Measurements from ENCODE around the gene KLHL28. TPM values are rescaled to one million over a fixed set of nuclear protein-coding genes. Genes with fewer than 3 reads are reported as not detected.

Gene KLHL28
- total RNA-seq, 1 donor from 2014 or later, result 13.3 TPM

DNA sequence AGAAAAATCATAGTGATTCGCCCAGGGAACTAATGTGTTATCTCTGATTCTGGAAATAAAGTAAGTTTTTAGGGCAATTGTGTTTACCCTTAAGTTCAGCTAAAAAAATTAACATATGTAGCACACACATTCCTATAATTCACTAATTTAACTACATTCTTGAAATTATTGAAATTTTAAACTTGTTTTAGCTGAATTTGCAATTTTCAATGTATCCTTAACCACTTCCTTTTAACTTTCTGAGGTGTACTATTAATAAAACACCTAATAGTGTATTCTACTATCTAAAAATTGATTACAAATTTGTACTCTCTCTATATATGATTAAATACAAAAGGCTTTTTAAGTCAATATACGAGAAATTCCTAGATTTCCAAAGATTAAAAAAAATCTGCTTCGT is 2.2 kb downstream of the KLHL28 start:
- DNase-seq, result no peak

DNA sequence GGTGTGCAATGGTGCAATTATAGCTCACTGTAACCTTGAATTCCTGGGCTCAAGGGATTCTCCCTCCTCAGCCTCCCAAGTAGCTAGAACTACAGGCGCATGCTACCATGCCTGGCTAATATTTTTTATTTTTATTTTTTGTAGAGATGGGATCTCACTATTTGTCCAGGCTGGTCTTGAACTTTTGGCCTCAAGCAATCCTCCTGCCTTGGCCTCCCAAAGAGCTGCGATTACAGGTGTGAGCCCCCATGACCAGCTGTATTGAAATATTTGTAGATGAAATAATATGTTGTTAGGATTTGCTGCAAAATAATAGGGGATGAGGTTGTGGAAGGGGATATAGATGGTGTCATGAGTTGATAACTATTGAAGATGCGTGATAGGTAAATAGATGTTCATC is 4.9 kb downstream of the KLHL28 start:
- no peak for DNase-seq

DNA sequence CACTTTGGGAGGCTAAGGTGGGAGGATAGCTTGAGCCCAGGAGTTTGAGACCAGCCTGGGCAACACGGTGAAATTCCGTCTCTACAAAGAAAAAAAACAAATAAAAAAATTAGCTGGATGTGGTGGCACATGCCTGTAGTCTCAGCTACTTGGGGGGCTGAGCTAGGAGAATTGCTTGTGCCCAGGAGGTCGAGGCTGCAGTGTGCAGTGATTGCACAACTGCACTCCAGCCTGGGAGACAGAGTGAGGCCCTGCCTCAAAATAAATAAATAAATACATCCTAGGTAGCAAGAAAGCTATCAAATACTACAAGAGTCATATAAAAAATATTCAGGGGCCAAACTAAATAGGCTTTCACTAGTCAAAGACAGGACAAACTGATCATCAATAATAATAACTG is 6.2 kb downstream of the KLHL28 start:
- no peak for DNase-seq

DNA sequence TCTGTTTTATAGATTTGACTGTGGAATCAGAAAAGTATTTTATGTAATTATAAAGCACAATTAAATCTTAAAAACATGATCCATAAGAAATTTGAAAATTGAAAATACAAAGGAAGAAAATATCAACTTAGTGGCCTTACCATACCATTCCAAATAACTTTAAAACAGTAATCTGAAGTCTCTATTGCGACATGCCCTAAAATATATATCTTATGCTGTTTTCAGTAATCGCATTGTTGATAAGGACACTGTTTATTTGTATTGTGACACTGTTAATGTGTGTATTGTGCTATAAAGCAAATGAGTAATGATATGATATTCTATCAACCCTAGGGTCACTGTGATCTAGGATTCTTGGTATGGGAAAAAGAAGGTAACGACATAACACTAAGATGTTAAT is 7.0 kb downstream of the KLHL28 start:
- DNase-seq, result no peak

DNA sequence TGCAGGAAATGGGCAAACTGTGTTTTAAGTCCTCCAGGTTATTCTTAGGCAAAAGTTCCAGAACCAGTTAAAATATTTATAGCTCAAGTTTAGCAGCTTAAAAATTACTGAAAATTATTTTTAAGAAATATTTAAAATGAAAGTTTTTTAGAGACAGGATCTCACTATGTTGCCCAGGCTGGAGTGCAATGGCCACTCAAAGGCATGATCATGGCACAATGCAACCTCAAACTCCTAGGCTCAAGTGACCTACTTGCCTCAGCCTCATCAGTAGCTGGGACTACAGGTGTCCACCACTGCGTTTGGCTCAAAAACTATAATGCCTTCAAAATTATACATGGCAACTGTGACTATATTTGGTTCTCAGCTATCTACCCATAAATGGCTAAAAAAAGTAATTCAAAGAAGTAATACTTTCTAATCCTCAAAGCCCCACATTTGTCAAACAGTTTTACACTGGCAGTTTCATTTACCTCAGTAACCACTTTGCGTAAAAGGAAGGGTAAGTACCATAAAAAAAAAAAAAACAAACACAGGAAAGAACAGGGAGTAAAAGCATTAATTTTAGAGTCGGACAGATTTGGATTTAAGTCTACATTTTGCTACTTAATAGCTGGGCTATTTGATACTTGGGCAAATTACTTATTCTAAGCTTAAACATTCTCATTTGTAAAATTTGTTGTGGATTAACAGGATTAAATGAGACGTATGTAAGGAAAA is 9.2 kb downstream of the KLHL28 start:
- DNase-seq, result no peak

DNA sequence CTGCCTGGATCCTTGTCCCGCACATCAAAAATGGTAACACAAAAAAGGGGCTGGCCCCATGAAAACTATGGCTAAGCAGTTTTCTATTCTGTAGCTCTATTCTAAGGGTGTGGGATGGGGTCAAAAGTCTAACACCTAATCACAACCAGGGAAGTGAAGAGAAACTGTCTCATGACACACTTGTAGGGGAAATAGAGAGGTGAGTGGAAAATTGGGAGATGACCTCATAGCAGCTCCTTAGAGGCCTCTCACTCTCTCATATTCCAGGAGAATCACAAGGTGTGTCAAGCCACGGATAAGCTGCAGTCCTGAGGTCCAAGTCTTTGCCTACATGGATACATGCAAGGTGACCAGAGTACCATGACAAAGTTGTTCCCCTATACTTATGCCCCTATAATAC is 10.7 kb downstream of the KLHL28 start:
- no peak for DNase-seq

DNA sequence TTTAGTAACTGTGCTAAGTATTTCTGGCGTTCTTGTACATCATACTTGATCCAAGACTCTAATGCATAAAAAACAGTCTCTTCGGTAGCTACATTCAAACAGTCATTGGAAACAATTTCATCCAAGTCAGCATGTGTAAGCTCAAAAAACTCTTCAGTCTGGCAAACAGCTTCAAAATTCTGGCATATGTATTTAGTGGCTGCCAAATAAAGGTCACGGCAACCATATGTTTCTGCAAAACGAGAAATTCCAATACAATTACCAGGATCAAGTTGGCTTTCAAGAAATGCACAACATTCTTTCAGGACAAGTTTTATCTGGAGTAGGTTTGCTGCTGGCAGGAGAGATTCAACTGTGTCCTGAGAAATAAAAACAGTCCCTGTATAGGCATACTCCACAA is 16.5 kb downstream of the KLHL28 start:
- DNase-seq, result no peak

DNA sequence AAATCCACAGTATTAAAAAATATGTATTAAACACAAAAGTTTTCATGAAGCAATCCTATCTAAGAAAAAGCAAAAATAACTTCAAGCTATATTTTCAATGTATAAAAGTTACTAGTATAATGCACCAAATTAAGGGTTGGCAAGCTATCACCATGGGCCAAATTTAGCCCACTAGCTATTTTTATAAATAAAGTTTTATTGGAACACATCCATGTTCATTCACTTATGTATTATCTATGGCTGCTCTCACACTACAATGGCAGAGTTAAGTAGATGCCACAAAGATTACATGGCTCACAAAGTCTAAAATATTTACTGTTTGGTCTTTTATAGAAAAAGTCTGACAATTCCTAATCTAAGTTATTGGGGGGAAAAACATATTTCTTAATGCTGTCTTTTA is 17.6 kb downstream of the KLHL28 start:
- DNase-seq, result no peak

DNA sequence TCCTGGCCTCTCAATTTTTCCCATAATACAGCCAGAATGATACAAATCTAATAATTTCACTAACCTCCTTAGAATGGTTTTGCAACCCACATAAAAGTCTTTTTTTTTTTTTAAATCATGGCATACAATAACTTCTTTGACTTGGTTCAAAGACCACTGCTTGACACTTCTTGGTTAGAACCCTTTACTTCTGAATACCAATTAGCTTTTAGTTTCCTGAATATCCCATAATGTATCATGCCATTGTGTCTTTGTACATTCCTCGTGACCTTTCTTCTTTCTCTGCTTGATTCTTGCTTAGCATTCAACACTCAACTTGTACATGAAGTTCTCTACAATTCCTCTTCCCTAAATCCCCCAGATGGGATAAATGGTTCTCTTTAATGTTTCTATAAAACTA is 19.3 kb downstream of the KLHL28 start:
- no peak for DNase-seq

DNA sequence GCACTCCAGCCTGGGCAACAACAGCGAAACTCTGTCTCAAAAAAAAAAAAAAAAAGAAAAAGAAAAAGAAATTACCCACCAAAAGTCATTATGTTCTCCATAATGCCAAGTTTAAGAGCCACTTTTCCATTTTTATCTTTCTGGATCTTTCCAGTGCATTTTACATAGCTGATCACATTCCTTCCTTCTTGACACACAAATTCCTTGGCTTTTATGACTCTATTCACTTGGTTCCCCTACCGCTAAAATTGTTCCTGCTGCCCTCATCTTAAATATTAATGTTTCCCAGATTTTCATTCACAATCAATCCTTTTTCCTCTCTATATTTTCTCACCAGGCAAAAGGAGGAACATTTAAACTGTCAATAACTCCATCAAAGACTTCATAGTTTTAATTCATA is 20.2 kb downstream of the KLHL28 start:
- DNase-seq, result no peak

DNA sequence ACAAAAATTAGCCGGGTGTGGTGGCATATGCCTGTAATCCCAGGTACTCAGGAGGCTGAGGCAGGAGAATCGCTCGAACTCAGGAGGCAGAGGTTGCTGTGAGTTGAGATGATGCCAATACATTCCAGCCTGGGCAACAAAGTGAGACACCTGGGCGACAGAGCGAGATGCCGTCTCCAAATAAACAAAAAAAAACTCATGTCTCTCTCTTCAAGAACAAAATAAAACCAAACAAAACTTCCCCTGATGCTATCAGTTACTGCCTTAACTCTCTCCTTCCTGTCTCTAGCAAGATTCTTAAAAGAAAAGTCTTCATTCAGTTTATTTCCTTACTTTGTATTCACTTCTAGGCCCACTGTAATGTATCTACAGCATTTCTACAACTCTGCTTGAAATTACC is 20.8 kb downstream of the KLHL28 start:
- DNase-seq, result no peak

DNA sequence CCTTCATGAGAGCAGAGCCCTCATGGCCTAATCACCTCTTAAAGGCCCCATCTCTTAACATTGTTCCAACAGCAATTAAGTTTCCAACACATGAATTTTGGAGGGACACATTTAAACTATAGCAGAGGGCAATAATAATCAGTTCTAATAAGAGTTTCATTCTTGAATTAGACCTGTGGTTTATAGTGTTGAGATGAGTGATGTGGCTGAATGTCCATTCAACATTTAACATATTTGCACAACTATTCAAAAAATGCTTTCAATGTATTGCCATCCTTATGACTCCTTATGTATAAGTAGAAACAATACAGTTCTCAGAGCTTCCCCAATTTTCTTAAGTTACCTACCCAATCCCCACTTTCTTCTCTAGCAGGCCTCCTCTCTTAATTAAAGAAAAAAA is 21.5 kb downstream of the KLHL28 start:
- DNase-seq, result no peak

DNA sequence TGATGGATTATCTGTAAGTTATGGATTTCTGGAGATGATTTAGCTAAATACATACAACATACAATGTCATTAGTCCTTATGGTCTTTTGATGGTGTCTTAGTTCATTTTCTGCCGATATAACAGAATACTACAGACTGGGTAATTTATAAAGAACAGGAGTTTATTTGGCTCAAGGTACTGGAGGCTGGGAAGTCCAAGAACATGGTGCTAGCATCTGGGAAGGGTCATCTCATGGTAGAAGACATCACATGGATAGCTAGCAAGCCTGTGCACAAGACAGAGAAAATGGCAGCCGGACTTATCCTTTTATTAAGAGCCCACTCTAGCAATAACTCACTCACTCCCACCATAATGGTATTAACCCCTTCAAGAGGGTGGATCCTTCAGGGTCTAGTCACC is 24.2 kb downstream of the KLHL28 start:
- no peak for DNase-seq

DNA sequence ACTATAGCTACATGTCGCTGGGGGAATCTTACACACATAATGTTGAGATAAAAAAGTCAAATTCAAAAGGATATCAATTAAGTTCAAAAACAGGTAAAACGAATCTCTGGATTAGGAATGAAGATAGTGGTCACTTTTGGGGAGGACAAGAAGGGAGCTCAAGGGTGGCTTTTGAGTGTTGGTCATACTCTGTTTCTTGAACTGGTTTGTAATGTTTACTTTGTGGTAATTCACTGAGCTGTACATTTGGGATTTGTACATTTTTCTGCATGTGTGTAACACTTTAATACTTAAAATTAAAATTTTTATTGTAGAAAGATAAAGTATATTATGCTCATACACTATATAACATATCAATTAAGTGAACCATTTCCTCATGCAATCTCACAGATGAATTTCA is 26.6 kb downstream of the KLHL28 start:
- no peak for DNase-seq

DNA sequence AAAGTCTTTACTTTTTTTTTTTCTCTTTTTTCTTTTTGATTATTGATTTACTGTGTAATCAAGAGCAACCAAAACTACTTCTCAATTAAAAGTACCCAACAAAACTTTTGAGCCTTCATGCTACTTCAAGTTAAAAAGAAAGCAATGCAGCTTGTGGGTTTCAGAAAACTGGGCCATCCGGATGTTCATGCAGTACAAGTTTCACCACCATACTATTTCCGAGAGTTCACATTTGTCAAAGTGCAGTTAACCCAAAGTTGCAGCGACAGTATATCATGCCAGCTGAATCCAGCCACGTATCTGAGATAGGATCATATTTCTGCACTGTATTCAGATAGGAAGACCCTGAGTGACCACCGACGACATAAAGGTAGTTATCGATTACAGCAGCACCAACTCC is 33.0 kb downstream of the KLHL28 start:
- no peak for DNase-seq

DNA sequence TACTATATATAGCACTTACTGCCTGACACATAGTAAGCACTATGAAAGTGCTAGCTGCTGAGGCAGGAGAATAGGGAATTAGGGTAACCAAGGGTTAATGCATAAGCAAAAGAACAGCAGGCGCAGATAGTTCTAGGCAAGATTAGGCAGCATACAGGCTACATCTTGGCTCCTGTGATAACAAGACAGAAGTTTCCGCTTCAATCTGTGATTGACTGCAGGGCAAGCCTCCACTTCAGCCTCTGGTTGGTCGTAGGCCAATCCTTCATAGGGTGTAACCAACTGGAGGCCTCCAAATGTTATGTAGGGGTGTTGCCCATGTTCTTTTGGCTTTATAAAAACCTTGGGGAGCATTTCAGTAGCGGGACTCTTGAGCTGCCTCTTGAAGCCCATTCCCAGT is 46.9 kb downstream of the KLHL28 start:
- no peak for DNase-seq

DNA sequence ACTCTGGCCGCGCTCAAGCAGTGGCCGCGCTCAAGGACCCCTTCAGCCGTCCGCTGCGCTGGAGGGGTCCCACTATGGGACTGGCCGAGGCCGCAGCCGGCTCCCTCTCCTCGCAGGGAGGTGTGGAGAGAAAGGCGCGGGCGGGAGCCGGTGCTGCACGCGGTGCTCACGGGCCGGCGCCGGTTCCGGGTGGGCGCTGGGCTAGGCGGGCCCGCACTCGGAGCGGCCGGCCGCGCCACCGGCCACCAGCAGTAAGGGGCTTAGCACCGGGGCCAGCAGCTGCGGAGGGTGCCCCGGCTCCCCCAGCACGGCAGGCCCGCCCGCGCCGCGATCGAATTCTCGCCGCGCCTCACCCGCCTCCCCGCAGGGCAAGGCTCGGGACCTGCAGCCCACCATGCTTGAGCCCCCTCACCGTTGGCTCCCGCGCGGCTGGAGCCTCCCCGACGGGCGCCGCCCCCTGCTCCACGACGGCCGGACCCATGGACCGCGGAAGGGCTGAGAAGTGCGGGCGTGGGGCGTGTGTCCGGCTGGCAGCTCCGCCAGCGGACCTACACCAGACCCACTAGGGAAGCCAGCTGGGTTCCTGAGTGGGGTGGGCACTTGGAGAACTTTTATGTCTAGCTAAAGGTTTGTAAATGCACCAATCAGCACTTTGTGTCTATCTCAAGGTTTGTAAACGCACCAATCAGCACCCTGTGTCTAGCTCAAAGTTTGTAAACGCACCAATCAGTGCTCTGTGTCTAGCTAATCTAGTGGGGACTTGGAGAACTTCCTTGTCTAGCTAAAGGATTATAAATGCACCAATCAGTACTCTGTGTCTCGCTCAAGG is 49.5 kb downstream of the KLHL28 start:
- DNase-seq, result peak; percentile 10

DNA sequence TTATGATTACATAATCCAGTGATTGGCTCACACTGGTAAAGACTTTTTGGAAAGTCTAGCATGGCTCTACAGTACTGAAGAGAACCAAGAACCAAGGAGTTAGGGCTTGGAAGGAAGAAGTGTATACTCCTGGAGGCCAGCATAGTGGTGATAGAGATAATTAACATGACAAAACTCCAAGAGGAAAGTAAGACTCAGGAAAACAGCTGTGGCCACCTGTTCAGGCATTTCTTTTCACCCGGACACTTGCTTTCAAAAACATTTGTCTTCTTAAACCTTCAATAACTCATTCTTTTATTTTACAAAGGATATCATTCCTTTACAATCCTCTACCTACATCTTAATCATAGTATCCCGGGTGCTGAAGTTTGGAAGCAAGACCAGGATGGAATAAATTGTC is 50.9 kb downstream of the KLHL28 start:
- no peak for DNase-seq

DNA sequence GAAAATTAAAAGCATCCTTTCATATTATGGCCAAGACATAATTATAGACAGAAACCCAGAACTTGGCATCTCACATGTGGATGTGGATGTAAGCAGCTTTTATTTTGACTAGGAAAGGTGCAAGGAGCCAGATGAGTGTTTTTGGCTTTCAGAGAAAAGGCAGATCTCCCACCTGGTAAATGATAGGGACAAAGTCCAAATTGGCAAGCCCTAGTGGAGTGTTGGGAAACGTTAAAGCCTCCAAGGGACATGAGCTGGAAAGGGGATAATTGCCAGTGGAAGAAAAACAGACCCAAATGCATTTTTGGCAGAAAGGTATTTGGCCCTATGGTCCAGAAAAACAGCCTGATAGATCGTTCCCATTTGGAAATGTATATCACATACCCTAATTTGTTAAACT is 60.1 kb downstream of the KLHL28 start:
- DNase-seq, result no peak

DNA sequence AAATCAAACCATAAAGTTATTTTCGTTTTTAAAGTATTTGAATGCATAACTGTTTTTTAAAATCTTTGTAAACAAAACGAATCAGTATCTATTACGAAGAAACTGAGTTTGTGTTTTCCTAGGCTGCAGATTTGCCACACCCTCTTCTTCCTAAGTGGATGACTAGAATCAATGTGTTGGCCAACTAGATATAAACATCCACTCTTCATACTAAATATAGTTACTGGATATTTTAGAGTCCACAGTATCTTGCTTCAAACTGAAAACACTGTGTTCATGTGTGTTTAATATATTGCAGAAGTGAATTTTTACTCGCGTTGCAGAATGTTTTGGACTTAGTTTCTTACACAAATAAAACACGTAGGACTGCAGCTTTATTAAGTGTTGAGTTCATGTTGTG is 63.2 kb downstream of the KLHL28 start:
- DNase-seq, result no peak

DNA sequence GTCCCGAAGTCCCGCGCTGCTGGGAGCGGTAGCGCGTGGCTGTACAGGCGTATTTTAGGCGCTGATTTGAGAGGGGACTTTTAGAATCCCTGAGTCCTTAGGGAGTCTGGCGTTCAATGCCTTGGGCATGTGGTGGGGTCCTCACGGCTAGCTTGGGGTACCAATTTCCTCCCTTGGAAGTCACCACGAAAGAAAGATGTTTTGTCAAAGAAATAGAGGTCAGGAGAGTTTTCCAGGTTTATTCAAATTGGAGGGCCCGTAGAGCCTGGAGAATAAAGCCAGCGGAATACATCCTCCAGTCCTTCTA is 63.9 kb downstream of the KLHL28 start:
- peak; percentile 72 for DNase-seq

DNA sequence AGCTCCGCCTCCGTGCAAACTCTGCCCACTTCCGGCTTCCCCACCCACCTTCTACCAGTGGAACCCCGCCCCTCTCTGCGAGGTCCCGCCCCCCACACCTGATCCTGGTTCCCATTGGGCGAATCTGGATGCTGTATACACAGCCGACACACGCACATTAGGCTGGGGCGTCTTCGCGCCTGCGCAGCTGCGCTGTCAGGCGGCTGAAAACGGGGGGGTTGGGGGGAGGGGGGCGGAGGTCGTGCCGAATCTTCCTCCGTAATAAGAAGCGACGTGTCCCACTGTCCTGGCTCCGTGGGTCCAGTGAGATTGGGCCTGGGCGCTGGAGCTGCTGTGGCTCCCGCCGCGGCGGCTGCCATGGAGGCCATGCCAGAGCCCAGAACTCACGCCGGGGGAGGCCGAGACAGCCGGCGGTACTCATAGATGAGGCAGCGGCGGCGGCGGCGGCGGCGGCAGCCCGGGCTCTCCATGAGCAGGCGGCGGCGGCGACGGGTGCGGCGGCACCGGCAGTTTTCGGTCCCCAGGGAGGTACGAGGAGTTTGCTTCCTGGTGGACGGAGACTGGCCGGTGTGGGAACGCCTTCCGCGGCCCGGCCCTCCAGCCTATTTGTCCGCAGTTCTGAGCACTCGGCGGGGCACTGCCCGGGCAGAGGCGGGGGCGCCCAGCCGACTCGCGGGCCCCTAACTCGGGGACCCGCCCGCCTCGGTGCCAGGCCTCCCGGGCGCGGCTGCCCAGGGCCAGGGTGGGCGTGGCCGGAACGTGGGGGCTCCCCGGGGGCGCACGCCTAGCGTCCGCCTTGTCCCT is 64.5 kb downstream of the KLHL28 start:
- peak; percentile 97 for DNase-seq

DNA sequence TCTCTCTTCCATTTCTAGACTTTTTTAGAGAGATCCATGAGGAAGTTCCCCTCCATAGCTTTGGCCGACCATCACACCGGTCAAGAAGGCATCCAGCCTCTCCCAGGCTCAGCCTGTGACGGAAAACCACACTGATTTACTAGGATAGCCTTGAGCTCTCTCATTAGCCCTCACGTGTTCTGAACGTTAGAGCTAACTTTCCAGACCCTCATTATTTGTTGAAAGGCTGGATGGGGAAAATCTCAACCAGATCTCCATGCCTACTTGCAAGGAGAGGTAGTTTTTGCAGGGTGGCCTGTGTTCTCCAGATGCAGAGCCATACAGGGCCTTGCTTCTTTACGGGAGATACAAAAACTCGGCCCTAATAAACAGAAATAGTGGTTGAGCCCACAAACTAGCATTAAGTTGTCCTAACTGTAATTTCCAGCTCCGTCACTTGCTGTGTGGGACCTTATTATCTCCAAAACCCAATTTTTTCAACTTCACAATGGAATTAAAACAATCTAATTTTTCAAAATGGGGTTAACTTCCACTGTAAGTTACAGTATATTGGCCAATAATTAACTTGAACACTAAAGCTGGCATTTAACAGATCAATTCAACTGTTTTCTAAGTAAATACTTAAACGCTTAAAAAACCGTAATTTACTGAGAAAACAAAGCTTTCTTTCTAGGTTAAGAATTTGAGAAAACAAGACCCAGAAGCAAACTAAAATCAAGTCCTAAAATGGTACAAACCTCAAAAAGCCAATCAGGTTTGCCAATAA is 65.3 kb downstream of the KLHL28 start:
- no peak for DNase-seq

Data from dermis blood vessel endothelial cell (primary cell).